ENCODE measurements around the gene MAPK11. TPM values are rescaled to one million over a fixed set of nuclear protein-coding genes. Genes with fewer than 3 reads are reported as not detected.

The MAPK11 gene
- total RNA-seq, 2 donors from 2014 or later: 11.4 to 14.1 TPM

DNA sequence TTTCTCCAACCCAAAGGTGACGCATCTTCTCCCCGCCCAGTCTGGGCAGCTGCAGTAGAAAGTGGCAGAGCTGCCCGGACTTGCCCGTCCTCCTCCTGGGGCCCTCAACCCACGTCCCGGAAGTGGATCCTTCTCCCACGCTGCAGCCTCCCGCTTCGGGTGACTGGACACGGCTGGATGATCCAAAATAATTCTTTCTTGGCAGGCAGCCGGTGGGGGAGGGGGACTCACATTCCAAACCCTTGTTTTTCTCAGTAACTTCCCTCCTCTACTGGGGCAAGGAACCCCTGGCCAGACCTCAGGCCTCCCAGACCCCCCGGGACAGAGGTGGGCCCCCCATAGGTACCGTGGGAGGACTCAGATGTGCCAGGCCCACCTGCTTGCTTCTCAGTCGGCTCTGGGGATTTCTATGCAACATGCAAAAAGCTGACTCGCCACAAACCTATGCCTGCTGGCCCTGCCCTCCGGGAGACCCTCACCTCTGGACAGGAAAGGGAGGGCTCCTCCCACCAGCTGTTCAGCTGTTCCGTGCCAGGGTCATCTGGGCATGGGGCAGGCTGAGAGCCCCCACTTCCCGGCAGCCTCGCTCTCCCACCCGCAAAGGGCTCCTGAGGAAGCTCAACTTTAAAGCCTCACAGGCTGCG, 35.9 kb upstream of the MAPK11 start:
- H3K4me3 ChIP-seq: peak overlapping the region; percentile 75 to 93
- no peaks in the 10 kb centered on the region for H3K9me3 ChIP-seq

DNA sequence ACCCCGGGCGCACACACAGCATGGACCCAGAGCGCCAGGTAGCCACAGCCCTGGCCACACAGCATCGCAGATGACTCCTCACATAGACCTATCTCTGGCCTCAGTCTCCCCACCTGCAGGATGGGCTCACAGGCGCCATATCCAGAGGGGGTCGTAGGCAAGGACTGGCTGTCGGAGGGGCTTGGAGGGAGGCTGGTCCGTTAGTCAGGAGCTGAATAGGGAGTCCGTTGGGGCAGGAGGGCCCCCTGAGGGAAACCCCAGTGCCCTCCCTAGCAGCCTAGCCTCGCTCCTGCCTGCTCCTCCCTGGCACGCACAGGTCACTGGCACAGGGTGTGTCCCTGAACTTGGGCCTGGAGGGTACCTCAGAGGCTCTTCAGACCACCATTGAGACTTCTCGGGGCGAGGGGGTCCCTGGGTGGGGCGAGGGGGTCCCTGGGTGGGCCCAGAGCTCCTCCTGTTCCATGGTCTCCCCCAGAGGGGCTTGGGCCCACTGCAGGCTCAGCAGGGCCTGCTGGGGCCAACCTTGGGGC, 35.3 kb upstream of the MAPK11 start:
- Histone ChIP-seq H3K27me3 (replicated peaks; ENCODE audit: insufficient read depth) (no peaks in the 10 kb centered on the region), H3K9me3 (no peaks in the 10 kb centered on the region), H3K4me3 (peak overlapping the region; percentile 75 to 93), H3K27ac (peak overlapping the region; percentile 91 to 94), H3K4me1 (replicated peaks) (peaks cover 48% of the 10 kb centered on the region), H3K36me3 (no peaks in the 10 kb centered on the region)
- 28% methylated on average over 14 of the region's 14 CpGs for WGBS
- TF ChIP-seq POLR2AphosphoS5 (IDR thresholded peaks at IDR 0.05) (no peak), POLR2A (IDR thresholded peaks at IDR 0.05) (no peak), CTCF (IDR thresholded peaks at IDR 0.05) (no peak)
- DNase-seq (ENCODE audit: low spot score): no peak
- intact Hi-C loops (cut with DNase I): no loop called here

More for the DNA sequence above, 35.9 kb upstream of the MAPK11 start:
- no peak for TF ChIP-seq CTCF (IDR thresholded peaks at IDR 0.05)
- TF ChIP-seq POLR2AphosphoS5 (IDR thresholded peaks at IDR 0.05): peak; percentile 91
- TF ChIP-seq POLR2A (IDR thresholded peaks at IDR 0.05): peak; percentile 43
- Histone ChIP-seq H3K27ac (peak overlapping the region; percentile 91 to 94), H3K4me1 (replicated peaks) (peaks cover 42% of the 10 kb centered on the region), H3K27me3 (replicated peaks; ENCODE audit: insufficient read depth) (no peaks in the 10 kb centered on the region), H3K36me3 (no peaks in the 10 kb centered on the region)
- DNase-seq (ENCODE audit: low spot score): peak; percentile 93
- WGBS: under 1% methylated on average over 20 of the region's 21 CpGs
- intact Hi-C loops (cut with DNase I): no loop called here

DNA sequence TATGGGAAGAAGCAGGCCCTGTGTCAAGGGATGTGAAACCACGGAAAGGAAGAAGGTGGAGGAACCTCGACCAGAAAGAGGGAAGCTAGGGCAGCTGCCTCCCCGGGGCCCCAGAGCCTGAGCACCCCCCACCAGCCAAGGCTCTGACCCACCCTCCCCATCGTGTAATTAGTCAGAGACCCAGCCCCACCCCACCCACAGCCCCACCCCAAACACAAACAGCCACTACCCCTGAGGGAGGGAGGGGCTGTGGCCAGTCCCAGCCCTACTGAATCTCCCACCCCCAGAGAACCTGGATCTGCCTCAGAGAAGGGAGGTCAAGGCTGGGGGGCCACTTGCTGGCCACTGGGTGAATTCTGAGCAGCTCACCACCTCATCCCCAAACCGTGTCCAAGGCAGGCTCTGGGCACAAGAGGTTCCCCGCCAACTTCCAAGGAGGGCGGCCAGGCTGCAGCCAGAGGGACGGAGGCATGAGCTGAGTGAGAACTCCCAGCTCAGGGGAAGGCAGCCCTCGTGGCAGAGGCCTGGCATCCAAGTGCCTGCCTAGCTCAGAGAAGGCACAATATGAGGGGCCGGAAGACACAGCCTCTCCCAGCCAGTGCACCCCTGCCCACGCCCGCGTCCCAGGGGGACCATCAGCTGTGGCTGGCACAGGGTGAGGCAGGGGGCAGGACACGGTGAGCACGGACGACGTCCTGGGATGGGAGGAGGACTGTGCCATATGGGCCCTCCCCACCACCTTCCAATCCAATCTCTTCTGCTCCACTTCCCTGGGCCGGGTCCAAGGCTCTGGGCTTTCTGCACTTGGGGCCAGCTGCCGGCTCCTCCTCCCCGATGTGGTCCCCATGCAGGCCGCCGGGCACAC, 34.6 kb upstream of the MAPK11 start:
- no peak for TF ChIP-seq POLR2AphosphoS5 (IDR thresholded peaks at IDR 0.05)
- no peak for TF ChIP-seq CTCF (IDR thresholded peaks at IDR 0.05)
- no peak for TF ChIP-seq POLR2A (IDR thresholded peaks at IDR 0.05)
- Histone ChIP-seq H3K27ac (peak overlapping the region; percentile 91 to 94), H3K36me3 (no peaks in the 10 kb centered on the region), H3K9me3 (no peaks in the 10 kb centered on the region), H3K4me3 (peak overlapping the region; percentile 75 to 93), H3K4me1 (replicated peaks) (peaks cover 55% of the 10 kb centered on the region), H3K27me3 (replicated peaks; ENCODE audit: insufficient read depth) (no peaks in the 10 kb centered on the region)
- no peak for DNase-seq (ENCODE audit: low spot score)
- intact Hi-C loops (cut with DNase I): no loop called here
- WGBS: 14% methylated on average over 13 of the region's 22 CpGs

- DNase-seq (ENCODE audit: low spot score): peak; percentile 52
- TF ChIP-seq POLR2AphosphoS5 (IDR thresholded peaks at IDR 0.05) (peak; percentile 4), CTCF (IDR thresholded peaks at IDR 0.05) (peak in 2 of 4 experiments; percentile 22 to 32), POLR2A (IDR thresholded peaks at IDR 0.05) (no peak)
- H3K4me1 ChIP-seq (replicated peaks): peaks cover 57% of the 10 kb centered on the region
- no peaks in the 10 kb centered on the region for H3K9me3 ChIP-seq
- H3K27ac ChIP-seq: peak overlapping the region; percentile 91 to 94
- peak overlapping the region in 1 of 2 donors; percentile 93 for H3K4me3 ChIP-seq
- H3K27me3 ChIP-seq (replicated peaks; ENCODE audit: insufficient read depth): no peaks in the 10 kb centered on the region
- intact Hi-C loops (cut with DNase I): no loop called here
- 24% methylated on average over 7 of the region's 11 CpGs for WGBS
- no peaks in the 10 kb centered on the region for H3K36me3 ChIP-seq
Observed at GRCh38 chr22:50303848-50304527, 33.8 kb upstream of the MAPK11 start.

Measured in prostate gland (tissue), 2 donors.